ENCODE measurements around the gene TEAD1. TPM values are rescaled to one million over a fixed set of nuclear protein-coding genes. Genes with fewer than 3 reads are reported as not detected.

TEAD1 gene
- total and polyA plus RNA-seq, 9 of the 15 experiments (the other 6 are each of a cell fraction or from before 2014, with no cell fraction given) = 1.7 to 17.7 (median 10.8) TPM

GRCh38 chr11:12746593-12747097 lies 72.4 kb downstream of the TEAD1 start (continued):
- TF ChIP-seq ZNF609 (CRISPR knock-in tag; IDR thresholded peaks at IDR 0.05; ENCODE audit: borderline replicate concordance) = no peak
- no peak for TF ChIP-seq ETV5 (CRISPR knock-in tag; IDR thresholded peaks at IDR 0.05; ENCODE audit: low read depth)
- TF ChIP-seq CREM (IDR thresholded peaks at IDR 0.05; ENCODE audit: low read depth) = peak; percentile 26; the same call in 1 of the 2 replicates
- TF ChIP-seq ZNF77 (CRISPR knock-in tag; IDR thresholded peaks at IDR 0.05) = no peak
- TF ChIP-seq STAT5A (IDR thresholded peaks at IDR 0.05; ENCODE audit: borderline replicate concordance, low read length) = no peak
- no peak for TF ChIP-seq SP1 (CRISPR knock-in tag; IDR thresholded peaks at IDR 0.05)
- no peak for TF ChIP-seq ZNF717 (CRISPR knock-in tag; IDR thresholded peaks at IDR 0.05)
- no peak for TF ChIP-seq HCFC1 (IDR thresholded peaks at IDR 0.05; ENCODE audit: low read depth, low read length)
- TF ChIP-seq CHAMP1 (IDR thresholded peaks at IDR 0.05) = no peak
- no peak for TF ChIP-seq ZNF740 (CRISPR knock-in tag; IDR thresholded peaks at IDR 0.05)
- TF ChIP-seq ZNF740 (tag; IDR thresholded peaks at IDR 0.05) = no peak
- no peak for TF ChIP-seq HBP1 (CRISPR knock-in tag; IDR thresholded peaks at IDR 0.05)
- no peak for TF ChIP-seq ZNF175 (CRISPR knock-in tag; IDR thresholded peaks at IDR 0.05; ENCODE audit: low read depth)
- no peak for TF ChIP-seq BACH1 (tag; IDR thresholded peaks at IDR 0.05)
- TF ChIP-seq NEUROD1 (IDR thresholded peaks at IDR 0.05; ENCODE audit: borderline replicate concordance, low read depth, low read length, partially characterized antibody) = no peak
- TF ChIP-seq ZNF263 (CRISPR knock-in tag; IDR thresholded peaks at IDR 0.05; ENCODE audit: borderline replicate concordance) = no peak; the same call in 1 of the 2 replicates
- no peak for TF ChIP-seq ZNF280A (IDR thresholded peaks at IDR 0.05; ENCODE audit: low read depth, partially characterized antibody)
